ENCODE results near the gene IKZF1. TPM values are rescaled to one million over a fixed set of nuclear protein-coding genes. Genes with fewer than 3 reads are reported as not detected.

The IKZF1 gene
- total RNA-seq, 1 donor from 2014 or later: 1.1 TPM

DNA sequence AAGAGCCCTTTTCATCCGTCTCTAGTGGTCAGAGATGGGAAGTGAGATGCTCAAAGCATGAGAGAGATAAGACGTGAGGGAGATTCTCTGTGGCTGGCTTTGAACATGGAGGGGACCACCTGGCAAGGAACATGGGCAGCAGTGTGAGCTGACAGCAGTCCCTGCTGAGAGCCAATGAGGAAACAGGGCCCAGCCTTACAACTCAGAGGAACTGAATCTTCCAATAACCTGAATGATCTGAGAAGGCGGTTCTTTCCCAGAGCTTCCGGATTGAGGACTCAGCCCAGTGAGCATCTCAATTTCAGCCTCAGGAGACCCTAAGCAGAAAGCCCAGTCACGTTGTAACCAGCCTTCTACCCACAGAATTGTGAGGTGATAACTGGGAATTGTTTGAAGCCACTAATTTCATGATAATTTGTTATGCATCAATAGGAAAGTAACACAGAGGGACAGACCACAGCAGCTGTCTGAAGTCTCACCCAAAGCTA is 33.9 kb upstream of the IKZF1 start:
- DNase-seq: no peak
- Mint-ChIP-seq H3K4me3 (ENCODE audit: unreplicated experiment) (no peak overlapping the region), H3K9me3 (ENCODE audit: unreplicated experiment) (no peaks in the 10 kb centered on the region), H3K27ac (ENCODE audit: unreplicated experiment) (no peak overlapping the region), H3K36me3 (ENCODE audit: unreplicated experiment) (no peaks in the 10 kb centered on the region), H3K4me1 (ENCODE audit: low read depth, unreplicated experiment) (no peaks in the 10 kb centered on the region), H3K27me3 (ENCODE audit: unreplicated experiment) (peaks cover 2% of the 10 kb centered on the region)
- TF ChIP-seq, protein P1, sequence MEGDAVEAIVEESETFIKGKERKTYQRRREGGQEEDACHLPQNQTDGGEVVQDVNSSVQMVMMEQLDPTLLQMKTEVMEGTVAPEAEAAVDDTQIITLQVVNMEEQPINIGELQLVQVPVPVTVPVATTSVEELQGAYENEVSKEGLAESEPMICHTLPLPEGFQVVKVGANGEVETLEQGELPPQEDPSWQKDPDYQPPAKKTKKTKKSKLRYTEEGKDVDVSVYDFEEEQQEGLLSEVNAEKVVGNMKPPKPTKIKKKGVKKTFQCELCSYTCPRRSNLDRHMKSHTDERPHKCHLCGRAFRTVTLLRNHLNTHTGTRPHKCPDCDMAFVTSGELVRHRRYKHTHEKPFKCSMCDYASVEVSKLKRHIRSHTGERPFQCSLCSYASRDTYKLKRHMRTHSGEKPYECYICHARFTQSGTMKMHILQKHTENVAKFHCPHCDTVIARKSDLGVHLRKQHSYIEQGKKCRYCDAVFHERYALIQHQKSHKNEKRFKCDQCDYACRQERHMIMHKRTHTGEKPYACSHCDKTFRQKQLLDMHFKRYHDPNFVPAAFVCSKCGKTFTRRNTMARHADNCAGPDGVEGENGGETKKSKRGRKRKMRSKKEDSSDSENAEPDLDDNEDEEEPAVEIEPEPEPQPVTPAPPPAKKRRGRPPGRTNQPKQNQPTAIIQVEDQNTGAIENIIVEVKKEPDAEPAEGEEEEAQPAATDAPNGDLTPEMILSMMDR (IDR thresholded peaks at IDR 0.05; ENCODE audit: partially characterized antibody, unreplicated experiment): no peak

DNA sequence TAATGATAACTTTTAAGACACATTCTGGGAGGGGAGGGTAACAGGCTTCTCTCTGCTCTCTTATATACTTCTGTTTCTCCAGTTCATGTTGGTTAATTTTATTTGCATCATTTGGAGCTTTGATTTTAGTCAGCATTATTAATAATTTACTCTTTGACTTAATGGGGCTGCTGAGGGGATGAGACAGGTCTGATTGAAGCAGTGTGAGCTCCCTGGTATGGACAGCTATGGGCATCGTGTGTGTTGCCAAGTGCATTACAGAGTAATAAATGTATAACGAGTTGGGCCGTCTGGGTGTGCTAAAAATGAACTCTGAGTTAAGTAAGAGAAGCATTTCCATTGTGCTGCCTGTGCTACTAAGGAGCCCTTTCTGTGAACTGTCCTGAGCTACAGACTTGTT is 31.7 kb upstream of the IKZF1 start:
- DNase-seq: no peak
- Mint-ChIP-seq H3K4me3 (ENCODE audit: unreplicated experiment) (no peak overlapping the region), H3K4me1 (ENCODE audit: low read depth, unreplicated experiment) (no peaks in the 10 kb centered on the region), H3K36me3 (ENCODE audit: unreplicated experiment) (no peaks in the 10 kb centered on the region), H3K27ac (ENCODE audit: unreplicated experiment) (no peak overlapping the region), H3K9me3 (ENCODE audit: unreplicated experiment) (no peaks in the 10 kb centered on the region), H3K27me3 (ENCODE audit: unreplicated experiment) (no peaks in the 10 kb centered on the region)
- TF ChIP-seq, protein P1 (IDR thresholded peaks at IDR 0.05; ENCODE audit: partially characterized antibody, unreplicated experiment): no peak

GRCh38 chr7:50273301-50273700 is 31.2 kb upstream of the IKZF1 start:
- no peaks in the 10 kb centered on the region for H3K4me1 Mint-ChIP-seq (ENCODE audit: low read depth, unreplicated experiment)
- DNase-seq: no peak
- H3K27ac Mint-ChIP-seq (ENCODE audit: unreplicated experiment): no peak overlapping the region
- no peaks in the 10 kb centered on the region for H3K27me3 Mint-ChIP-seq (ENCODE audit: unreplicated experiment)
- TF ChIP-seq, protein P1 (IDR thresholded peaks at IDR 0.05; ENCODE audit: partially characterized antibody, unreplicated experiment): no peak
- no peaks in the 10 kb centered on the region for H3K36me3 Mint-ChIP-seq (ENCODE audit: unreplicated experiment)
- H3K4me3 Mint-ChIP-seq (ENCODE audit: unreplicated experiment): no peak overlapping the region
- H3K9me3 Mint-ChIP-seq (ENCODE audit: unreplicated experiment): no peaks in the 10 kb centered on the region

- no peaks in the 10 kb centered on the region for H3K9me3 Mint-ChIP-seq (ENCODE audit: unreplicated experiment)
- no peak overlapping the region for H3K4me3 Mint-ChIP-seq (ENCODE audit: unreplicated experiment)
- TF ChIP-seq, protein P1 (IDR thresholded peaks at IDR 0.05; ENCODE audit: partially characterized antibody, unreplicated experiment): no peak
- H3K36me3 Mint-ChIP-seq (ENCODE audit: unreplicated experiment): no peaks in the 10 kb centered on the region
- H3K4me1 Mint-ChIP-seq (ENCODE audit: low read depth, unreplicated experiment): no peaks in the 10 kb centered on the region
- no peak for DNase-seq
- H3K27ac Mint-ChIP-seq (ENCODE audit: unreplicated experiment): no peak overlapping the region
- H3K27me3 Mint-ChIP-seq (ENCODE audit: unreplicated experiment): no peaks in the 10 kb centered on the region
Observed at GRCh38 chr7:50273870-50274269, 30.6 kb upstream of the IKZF1 start.

DNA sequence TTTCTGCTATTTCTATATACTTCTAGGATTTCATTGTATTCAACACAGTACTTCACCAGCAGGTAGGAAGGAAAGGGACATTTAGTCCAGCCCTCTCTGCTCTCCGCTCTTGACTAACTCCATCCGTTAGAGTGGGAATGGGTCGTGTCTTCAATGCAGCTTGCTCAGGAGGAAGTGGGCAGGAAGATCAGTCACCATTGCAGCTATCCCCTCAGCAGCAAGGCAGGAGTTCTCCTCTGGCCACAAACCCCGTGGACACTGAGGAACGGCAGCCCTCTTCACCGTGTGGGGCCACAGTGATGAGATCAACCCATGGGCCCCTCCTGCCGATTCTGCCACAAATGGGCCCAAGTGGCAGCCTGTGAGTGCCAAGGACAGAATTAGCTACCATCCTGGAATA is 30.2 kb upstream of the IKZF1 start:
- Mint-ChIP-seq H3K9me3 (ENCODE audit: unreplicated experiment) (no peaks in the 10 kb centered on the region), H3K4me3 (ENCODE audit: unreplicated experiment) (no peak overlapping the region), H3K4me1 (ENCODE audit: low read depth, unreplicated experiment) (no peaks in the 10 kb centered on the region), H3K27me3 (ENCODE audit: unreplicated experiment) (peaks cover 1% of the 10 kb centered on the region), H3K27ac (ENCODE audit: unreplicated experiment) (no peak overlapping the region), H3K36me3 (ENCODE audit: unreplicated experiment) (no peaks in the 10 kb centered on the region)
- no peak for DNase-seq
- TF ChIP-seq, protein P1 (IDR thresholded peaks at IDR 0.05; ENCODE audit: partially characterized antibody, unreplicated experiment): no peak
